ENCODE data around the gene AP3B1.

DNA sequence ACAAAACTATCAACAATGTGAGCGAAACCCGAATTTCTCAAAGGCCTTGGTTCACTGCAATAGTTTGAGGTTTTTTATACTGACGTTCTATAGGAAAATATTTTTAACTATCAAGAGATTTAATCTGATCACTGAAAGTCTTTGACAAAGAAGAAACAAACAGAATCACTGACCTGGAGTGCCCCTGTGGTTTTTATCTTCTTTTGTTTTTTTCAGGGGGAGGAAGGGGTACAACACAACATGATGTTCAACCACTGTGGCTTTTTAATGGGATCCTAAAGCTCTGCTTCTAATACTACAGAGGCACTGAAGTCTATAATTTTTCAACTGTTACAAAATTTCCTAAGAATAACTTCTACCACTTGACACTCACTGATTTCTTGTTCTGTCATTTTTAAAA is 185.9 kb downstream of the AP3B1 start:
- TF ChIP-seq, protein P1, sequence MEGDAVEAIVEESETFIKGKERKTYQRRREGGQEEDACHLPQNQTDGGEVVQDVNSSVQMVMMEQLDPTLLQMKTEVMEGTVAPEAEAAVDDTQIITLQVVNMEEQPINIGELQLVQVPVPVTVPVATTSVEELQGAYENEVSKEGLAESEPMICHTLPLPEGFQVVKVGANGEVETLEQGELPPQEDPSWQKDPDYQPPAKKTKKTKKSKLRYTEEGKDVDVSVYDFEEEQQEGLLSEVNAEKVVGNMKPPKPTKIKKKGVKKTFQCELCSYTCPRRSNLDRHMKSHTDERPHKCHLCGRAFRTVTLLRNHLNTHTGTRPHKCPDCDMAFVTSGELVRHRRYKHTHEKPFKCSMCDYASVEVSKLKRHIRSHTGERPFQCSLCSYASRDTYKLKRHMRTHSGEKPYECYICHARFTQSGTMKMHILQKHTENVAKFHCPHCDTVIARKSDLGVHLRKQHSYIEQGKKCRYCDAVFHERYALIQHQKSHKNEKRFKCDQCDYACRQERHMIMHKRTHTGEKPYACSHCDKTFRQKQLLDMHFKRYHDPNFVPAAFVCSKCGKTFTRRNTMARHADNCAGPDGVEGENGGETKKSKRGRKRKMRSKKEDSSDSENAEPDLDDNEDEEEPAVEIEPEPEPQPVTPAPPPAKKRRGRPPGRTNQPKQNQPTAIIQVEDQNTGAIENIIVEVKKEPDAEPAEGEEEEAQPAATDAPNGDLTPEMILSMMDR (IDR thresholded peaks at IDR 0.05; ENCODE audit: insufficient read depth, low read length), result no peak
- TF ChIP-seq POLR2AphosphoS5 (IDR thresholded peaks at IDR 0.05; ENCODE audit: low read depth), result no peak
- TF ChIP-seq, protein P2, sequence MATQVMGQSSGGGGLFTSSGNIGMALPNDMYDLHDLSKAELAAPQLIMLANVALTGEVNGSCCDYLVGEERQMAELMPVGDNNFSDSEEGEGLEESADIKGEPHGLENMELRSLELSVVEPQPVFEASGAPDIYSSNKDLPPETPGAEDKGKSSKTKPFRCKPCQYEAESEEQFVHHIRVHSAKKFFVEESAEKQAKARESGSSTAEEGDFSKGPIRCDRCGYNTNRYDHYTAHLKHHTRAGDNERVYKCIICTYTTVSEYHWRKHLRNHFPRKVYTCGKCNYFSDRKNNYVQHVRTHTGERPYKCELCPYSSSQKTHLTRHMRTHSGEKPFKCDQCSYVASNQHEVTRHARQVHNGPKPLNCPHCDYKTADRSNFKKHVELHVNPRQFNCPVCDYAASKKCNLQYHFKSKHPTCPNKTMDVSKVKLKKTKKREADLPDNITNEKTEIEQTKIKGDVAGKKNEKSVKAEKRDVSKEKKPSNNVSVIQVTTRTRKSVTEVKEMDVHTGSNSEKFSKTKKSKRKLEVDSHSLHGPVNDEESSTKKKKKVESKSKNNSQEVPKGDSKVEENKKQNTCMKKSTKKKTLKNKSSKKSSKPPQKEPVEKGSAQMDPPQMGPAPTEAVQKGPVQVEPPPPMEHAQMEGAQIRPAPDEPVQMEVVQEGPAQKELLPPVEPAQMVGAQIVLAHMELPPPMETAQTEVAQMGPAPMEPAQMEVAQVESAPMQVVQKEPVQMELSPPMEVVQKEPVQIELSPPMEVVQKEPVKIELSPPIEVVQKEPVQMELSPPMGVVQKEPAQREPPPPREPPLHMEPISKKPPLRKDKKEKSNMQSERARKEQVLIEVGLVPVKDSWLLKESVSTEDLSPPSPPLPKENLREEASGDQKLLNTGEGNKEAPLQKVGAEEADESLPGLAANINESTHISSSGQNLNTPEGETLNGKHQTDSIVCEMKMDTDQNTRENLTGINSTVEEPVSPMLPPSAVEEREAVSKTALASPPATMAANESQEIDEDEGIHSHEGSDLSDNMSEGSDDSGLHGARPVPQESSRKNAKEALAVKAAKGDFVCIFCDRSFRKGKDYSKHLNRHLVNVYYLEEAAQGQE (IDR thresholded peaks at IDR 0.05; ENCODE audit: insufficient replicate concordance, low read depth), result no peak
